Sigmoid colon (tissue), 7 donors: ENCODE results near the gene ADD3. TPM values are rescaled to one million over a fixed set of nuclear protein-coding genes. Genes with fewer than 3 reads are reported as not detected.

ENCODE experiments used
- DNase-seq: peaks from one replicate; pipeline ENCODE4 v3.0.0-alpha.2; 2019
- H3K27ac ChIP-seq, 4 donors: fragments of 200-600 bp; sonication (generic); one replicate each; pipeline ENCODE4 v1.5.1; 2016 to 2019; ENCODE audit warnings: mild to moderate bottlenecking in 1 of 4
- H3K27me3 ChIP-seq, 3 donors: fragments of 200-600 bp; sonication (generic); one replicate each; pipeline ENCODE4 v1.5.1; 2019; ENCODE audit warnings: mild to moderate bottlenecking in 1 of 3
- H3K36me3 ChIP-seq, 4 donors: fragments of 200-600 bp; sonication (generic); one replicate each; pipeline ENCODE4 v1.5.1; 2016 to 2019
- H3K4me1 ChIP-seq, 4 donors: fragments of 200-600 bp; sonication (generic); one replicate each; pipeline ENCODE4 v1.5.1; 2017 to 2019
- H3K4me3 ChIP-seq, 4 donors: fragments of 200-600 bp; sonication (generic); one replicate each; pipeline ENCODE4 v1.5.1; 2017 to 2019; ENCODE audit warnings: mild to moderate bottlenecking in 2 of 4, moderate library complexity in 1 of 4
- H3K9me3 ChIP-seq, 4 donors: fragments of 200-600 bp in 3 of 4; sonication (generic) in 3 of 4; one replicate each; pipeline versions ENCODE4 v1.5.1 to v1.6.1; 2013 to 2019
- EP300 ChIP-seq, 4 donors: sonication (generic); formaldehyde crosslinking; IDR thresholded peaks; one replicate each; pipeline ENCODE4 v1.6.1; 2017; ENCODE audit warnings: antibody characterized with exemption in 4 of 4
- POLR2A ChIP-seq, 2 donors: fragments of 450-650 bp; IDR thresholded peaks; one replicate each; pipeline ENCODE4 v1.6.1; 2016; ENCODE audit warnings: antibody characterized with exemption in 2 of 2, mild to moderate bottlenecking in 2 of 2, moderate library complexity in 2 of 2
- POLR2AphosphoS5 ChIP-seq, 4 donors: sonication (generic); formaldehyde crosslinking; IDR thresholded peaks; one replicate each; pipeline ENCODE4 v1.6.1; 2017; ENCODE audit warnings: antibody characterized with exemption in 4 of 4
- WGBS, 2 donors: extraction: QIAGEN DNeasy Blood & Tissue Kit; methylation state at CpG; one replicate each; pipeline ENCODE4 v1.1.7; 2013; 5-methylcytosine and 5-hydroxymethylcytosine counted together
- intact Hi-C: fragments of 100-400 bp; cut with DNase I; formaldehyde crosslinking; loops from one replicate; pipeline ENCODE4 v1.15.1; 2023
- polyA plus RNA-seq, 3 donors: library from polyadenylated mRNA; stranded (reverse); fragments of 200-250 nt; gene quantifications; one replicate each; pipeline ENCODE4 v1.2.3, GENCODE V29; 2013
- total RNA-seq, 4 donors: library from RNA; depleted of rRNA; stranded (reverse); fragments of >200 nt; gene quantifications; one replicate each; pipeline ENCODE4 v1.1.0, GENCODE V29; 2016
- TF ChIP-seq, protein P1 (sequence below), 4 experiments: fragments of 450-650 bp in 3 of 4; fragments of 200-600 bp in 1 of 4; IDR thresholded peaks; one replicate each; pipeline ENCODE4 v1.5.1; 2016 to 2019; ENCODE audit warnings: antibody characterized with exemption in 4 of 4, mild to moderate bottlenecking in 3 of 4, moderate library complexity in 2 of 4
- donor health status: healthy with polysubstance abuse.
- donor health status: Bipolar disorder and iron deficiency.
- donor health status: healthy.

ADD3 gene
- total and polyA plus RNA-seq, 7 donors = 29.6 to 145 (median 91.2) TPM

DNA sequence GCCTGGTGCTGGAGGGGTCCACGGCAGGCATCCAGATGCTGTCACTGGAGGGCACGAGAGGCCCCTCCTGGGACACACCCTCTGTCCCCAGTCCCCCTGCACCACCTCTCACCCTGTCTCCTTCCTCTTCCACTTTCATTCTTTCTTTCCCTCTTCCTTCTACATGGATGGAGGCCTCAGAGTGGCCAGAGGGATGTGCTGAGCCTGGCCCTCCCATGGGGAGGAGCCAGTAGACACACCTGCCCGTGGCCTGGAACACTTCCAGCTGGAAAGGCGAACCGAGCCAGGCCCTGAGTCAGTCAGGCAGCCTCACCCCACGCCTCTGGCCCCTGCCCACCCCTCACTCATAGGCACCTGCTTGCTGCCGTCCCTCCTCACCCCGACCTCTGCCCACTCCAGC is 143.7 kb downstream of the ADD3 start:
- Histone ChIP-seq H3K27me3 (no peaks in the 10 kb centered on the region), H3K4me1 (no peaks in the 10 kb centered on the region), H3K9me3 (no peaks in the 10 kb centered on the region), H3K27ac (no peak overlapping the region), H3K4me3 (no peak overlapping the region), H3K36me3 (no peaks in the 10 kb centered on the region)
- intact Hi-C loops = no loop called here
- TF ChIP-seq POLR2A (IDR thresholded peaks at IDR 0.05) (no peak), POLR2AphosphoS5 (IDR thresholded peaks at IDR 0.05) (no peak), EP300 (IDR thresholded peaks at IDR 0.05) (no peak)
- TF ChIP-seq, protein P1, sequence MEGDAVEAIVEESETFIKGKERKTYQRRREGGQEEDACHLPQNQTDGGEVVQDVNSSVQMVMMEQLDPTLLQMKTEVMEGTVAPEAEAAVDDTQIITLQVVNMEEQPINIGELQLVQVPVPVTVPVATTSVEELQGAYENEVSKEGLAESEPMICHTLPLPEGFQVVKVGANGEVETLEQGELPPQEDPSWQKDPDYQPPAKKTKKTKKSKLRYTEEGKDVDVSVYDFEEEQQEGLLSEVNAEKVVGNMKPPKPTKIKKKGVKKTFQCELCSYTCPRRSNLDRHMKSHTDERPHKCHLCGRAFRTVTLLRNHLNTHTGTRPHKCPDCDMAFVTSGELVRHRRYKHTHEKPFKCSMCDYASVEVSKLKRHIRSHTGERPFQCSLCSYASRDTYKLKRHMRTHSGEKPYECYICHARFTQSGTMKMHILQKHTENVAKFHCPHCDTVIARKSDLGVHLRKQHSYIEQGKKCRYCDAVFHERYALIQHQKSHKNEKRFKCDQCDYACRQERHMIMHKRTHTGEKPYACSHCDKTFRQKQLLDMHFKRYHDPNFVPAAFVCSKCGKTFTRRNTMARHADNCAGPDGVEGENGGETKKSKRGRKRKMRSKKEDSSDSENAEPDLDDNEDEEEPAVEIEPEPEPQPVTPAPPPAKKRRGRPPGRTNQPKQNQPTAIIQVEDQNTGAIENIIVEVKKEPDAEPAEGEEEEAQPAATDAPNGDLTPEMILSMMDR (IDR thresholded peaks at IDR 0.05) = no peak
- DNase-seq = no peak
- WGBS, 2 donors = 11 to 42% methylated on average over 8 of the region's 8 CpGs

DNA sequence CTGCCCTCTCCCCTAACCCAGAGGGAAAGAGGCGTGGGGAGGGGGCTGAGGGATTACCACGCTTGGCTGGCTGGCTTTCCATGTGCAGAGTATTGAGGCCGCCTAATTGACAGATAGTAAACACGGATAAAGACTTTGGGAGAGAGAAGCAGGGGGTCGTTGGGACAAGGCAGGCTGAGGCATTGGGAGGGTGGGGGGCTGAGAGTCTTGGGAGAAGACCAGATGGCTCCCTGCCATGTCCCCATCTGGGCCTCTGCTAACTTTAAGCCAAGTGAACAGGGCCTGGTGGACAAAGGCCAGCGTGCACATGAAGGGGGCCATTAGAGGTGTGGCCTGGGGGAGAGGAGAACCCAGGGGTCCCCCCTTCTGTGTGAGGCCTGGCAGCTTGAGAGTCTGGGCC is 144.2 kb downstream of the ADD3 start:
- intact Hi-C loops = no loop called here
- no peaks in the 10 kb centered on the region for H3K4me1 ChIP-seq
- 39 to 59% methylated on average over 6 of the region's 6 CpGs for WGBS, 2 donors
- no peak for DNase-seq
- H3K9me3 ChIP-seq = no peaks in the 10 kb centered on the region
- no peaks in the 10 kb centered on the region for H3K36me3 ChIP-seq
- H3K27me3 ChIP-seq = no peaks in the 10 kb centered on the region
- TF ChIP-seq POLR2AphosphoS5 (IDR thresholded peaks at IDR 0.05) = no peak
- no peak overlapping the region for H3K27ac ChIP-seq
- H3K4me3 ChIP-seq = no peak overlapping the region

DNA sequence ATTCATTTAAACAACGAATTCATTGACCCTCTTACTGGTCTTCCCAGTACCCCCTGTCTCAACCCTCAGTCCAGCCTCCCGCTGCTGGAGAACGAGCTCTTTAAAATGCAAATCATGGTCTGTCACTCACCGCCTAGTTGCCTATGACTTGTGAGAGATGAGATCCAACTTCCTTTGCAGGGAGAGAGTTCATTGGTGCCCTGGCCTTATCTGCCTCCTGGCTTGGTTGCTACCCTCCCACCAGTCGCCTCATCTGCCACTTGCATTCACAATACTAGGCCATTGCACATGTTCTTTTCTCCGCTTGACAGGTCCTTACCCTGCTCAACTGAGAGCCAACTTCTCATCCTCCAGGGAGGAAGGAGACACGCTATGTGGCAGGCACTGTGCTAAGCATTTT is 145.6 kb downstream of the ADD3 start:
- 76 to 93% methylated on average over 7 of the region's 7 CpGs for WGBS, 2 donors
- Histone ChIP-seq H3K36me3 (no peaks in the 10 kb centered on the region), H3K27ac (no peak overlapping the region), H3K9me3 (no peaks in the 10 kb centered on the region), H3K4me3 (no peak overlapping the region), H3K4me1 (no peaks in the 10 kb centered on the region), H3K27me3 (no peaks in the 10 kb centered on the region)
- TF ChIP-seq, protein P1 (IDR thresholded peaks at IDR 0.05) = no peak
- TF ChIP-seq POLR2AphosphoS5 (IDR thresholded peaks at IDR 0.05) = no peak
- no peak for TF ChIP-seq POLR2A (IDR thresholded peaks at IDR 0.05)
- TF ChIP-seq EP300 (IDR thresholded peaks at IDR 0.05) = no peak
- DNase-seq = no peak
- intact Hi-C loops = no loop called here

DNA sequence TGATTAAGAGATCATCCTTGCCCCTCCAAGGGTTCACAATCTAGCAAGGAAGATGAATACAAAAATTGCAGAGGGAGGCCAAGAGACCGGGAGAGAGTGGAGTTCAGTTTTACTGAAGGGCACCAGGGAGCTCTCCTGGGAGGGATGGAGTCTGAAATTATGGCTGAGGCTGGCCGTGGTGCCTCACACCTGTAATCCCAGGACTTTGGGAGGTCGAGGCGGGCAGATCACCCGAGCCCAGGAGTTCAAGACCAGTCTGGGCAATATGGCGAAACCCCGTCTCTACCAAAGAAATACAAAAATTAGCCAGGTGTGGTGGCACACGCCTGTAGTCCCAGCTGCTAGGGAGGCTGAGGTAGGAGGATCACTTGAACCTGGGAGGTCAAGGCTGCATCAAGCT is 148.3 kb downstream of the ADD3 start:
- no peaks in the 10 kb centered on the region for H3K4me1 ChIP-seq
- no peaks in the 10 kb centered on the region for H3K9me3 ChIP-seq
- intact Hi-C loops = no loop called here
- 93 to 96% methylated on average over 8 of the region's 8 CpGs for WGBS, 2 donors
- H3K27me3 ChIP-seq = no peaks in the 10 kb centered on the region
- no peak overlapping the region for H3K4me3 ChIP-seq
- no peak for DNase-seq
- no peak overlapping the region for H3K27ac ChIP-seq
- no peaks in the 10 kb centered on the region for H3K36me3 ChIP-seq
- TF ChIP-seq POLR2A (IDR thresholded peaks at IDR 0.05) = no peak
- TF ChIP-seq EP300 (IDR thresholded peaks at IDR 0.05) = no peak
- TF ChIP-seq POLR2AphosphoS5 (IDR thresholded peaks at IDR 0.05) = no peak
- TF ChIP-seq, protein P1 (IDR thresholded peaks at IDR 0.05) = no peak

DNA sequence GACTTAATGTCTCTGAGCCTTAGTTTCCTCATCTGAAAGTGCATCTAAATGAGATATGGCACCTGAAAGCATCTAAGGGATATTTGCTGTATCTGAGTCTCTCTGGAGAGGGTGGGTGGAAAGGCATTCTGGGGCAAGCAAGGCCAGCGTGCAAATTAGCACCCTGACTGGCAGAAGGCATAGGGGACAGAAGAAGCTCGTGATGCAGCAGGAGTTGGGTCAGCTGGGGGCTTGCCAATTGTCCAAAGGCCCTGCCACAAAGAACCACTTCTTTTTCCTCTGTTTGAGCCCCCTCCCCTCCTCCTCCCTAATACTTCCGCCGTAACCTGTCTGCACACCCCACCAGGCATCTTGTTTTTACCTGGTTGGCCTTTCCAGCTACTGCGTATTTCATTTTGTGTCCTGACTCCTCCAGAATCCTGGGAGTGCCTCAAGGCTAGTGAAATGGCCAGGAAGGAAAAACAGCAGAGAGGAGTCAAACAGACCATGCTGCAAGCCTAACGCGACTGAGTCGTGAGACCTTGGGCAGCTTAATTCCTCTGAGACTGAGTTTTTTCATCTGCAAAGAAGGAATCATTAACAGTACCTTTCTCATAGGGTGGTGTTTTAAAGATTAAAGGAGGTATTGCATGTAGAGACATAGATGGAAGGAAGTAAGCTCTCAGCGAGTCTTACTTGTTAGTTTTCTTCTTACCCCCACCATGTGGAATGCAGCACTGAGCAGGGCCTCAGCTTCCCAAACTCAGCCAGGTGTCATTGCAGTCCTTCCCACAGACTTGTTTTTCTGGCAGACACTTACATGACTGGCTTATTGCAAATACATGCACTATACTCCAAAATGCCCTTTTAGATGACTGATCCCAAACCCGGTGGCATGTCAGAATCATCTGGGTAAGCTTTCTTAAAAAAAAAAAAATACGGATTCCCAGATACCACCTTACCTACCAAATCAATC is 150.5 kb downstream of the ADD3 start:
- H3K4me3 ChIP-seq = no peak overlapping the region
- H3K27me3 ChIP-seq = no peaks in the 10 kb centered on the region
- H3K4me1 ChIP-seq = no peaks in the 10 kb centered on the region
- WGBS, 2 donors = 84 to 92% methylated on average over 11 of the region's 11 CpGs
- intact Hi-C loops = no loop called here
- no peak overlapping the region for H3K27ac ChIP-seq
- no peaks in the 10 kb centered on the region for H3K9me3 ChIP-seq
- DNase-seq = no peak
- no peaks in the 10 kb centered on the region for H3K36me3 ChIP-seq
- TF ChIP-seq EP300 (IDR thresholded peaks at IDR 0.05) = no peak
- TF ChIP-seq POLR2A (IDR thresholded peaks at IDR 0.05) = no peak
- TF ChIP-seq, protein P1 (IDR thresholded peaks at IDR 0.05) = no peak
- no peak for TF ChIP-seq POLR2AphosphoS5 (IDR thresholded peaks at IDR 0.05)
